GM18505 (cell line): ENCODE data around the gene UVRAG.

Experiments
- ATAC-seq: cut with Tn5 transposase; IDR thresholded peaks from one replicate; pipeline ENCODE4 v1.9.1; 2021; ENCODE audit not compliant: unreplicated experiment
- POLR2A ChIP-seq: IDR thresholded peaks from 4 replicates; pipeline ENCODE4 v1.6.1; 2011; ENCODE audit warnings: borderline replicate concordance; ENCODE audit not compliant: insufficient read depth, insufficient read length; ENCODE audit errors: extremely low read depth

UVRAG gene

GRCh38 chr11:76085270-76085669, 270.3 kb downstream of the UVRAG start:
- no peak for TF ChIP-seq POLR2A
- no peak for ATAC-seq

- TF ChIP-seq POLR2A = no peak
- no peak for ATAC-seq
These were observed 272.0 kb downstream of the UVRAG start for GRCh38 chr11:76086743-76087635.

GRCh38 chr11:76087749-76088148, 272.7 kb downstream of the UVRAG start:
- ATAC-seq = no peak

GRCh38 chr11:76088511-76088910, 273.5 kb downstream of the UVRAG start:
- TF ChIP-seq POLR2A = no peak
- no peak for ATAC-seq

More at GRCh38 chr11:76087749-76088148, 272.7 kb downstream of the UVRAG start:
- TF ChIP-seq POLR2A = no peak

GRCh38 chr11:76090174-76090573, 275.2 kb downstream of the UVRAG start:
- TF ChIP-seq POLR2A = no peak
- ATAC-seq = no peak

- TF ChIP-seq POLR2A = no peak
- no peak for ATAC-seq
These were observed 275.8 kb downstream of the UVRAG start for GRCh38 chr11:76090821-76091220.

GRCh38 chr11:76094740-76095139, 279.7 kb downstream of the UVRAG start:
- ATAC-seq = no peak
- no peak for TF ChIP-seq POLR2A

GRCh38 chr11:76095891-76096290, 280.9 kb downstream of the UVRAG start:
- no peak for TF ChIP-seq POLR2A
- ATAC-seq = no peak

GRCh38 chr11:76096552-76096951, 281.5 kb downstream of the UVRAG start:
- TF ChIP-seq POLR2A = no peak
- no peak for ATAC-seq

- no peak for TF ChIP-seq POLR2A
These were observed 287.8 kb downstream of the UVRAG start for GRCh38 chr11:76102802-76103201.

GRCh38 chr11:76103460-76103859, 288.4 kb downstream of the UVRAG start:
- no peak for TF ChIP-seq POLR2A
- no peak for ATAC-seq

More at GRCh38 chr11:76102802-76103201, 287.8 kb downstream of the UVRAG start:
- no peak for ATAC-seq

- ATAC-seq = no peak
- TF ChIP-seq POLR2A = no peak
These were observed 289.3 kb downstream of the UVRAG start for GRCh38 chr11:76104285-76104684.

- no peak for TF ChIP-seq POLR2A
- no peak for ATAC-seq
These were observed 290.6 kb downstream of the UVRAG start for GRCh38 chr11:76105637-76106036.

GRCh38 chr11:76107971-76108370, 293.0 kb downstream of the UVRAG start:
- no peak for ATAC-seq
- TF ChIP-seq POLR2A = no peak
